ENCODE results near the gene ATP9B.

- TF ChIP-seq POLR2A (IDR thresholded peaks at IDR 0.05; ENCODE audit: low read depth) (no peak), CTCF (IDR thresholded peaks at IDR 0.05) (no peak), POLR2AphosphoS5 (IDR thresholded peaks at IDR 0.05) (no peak), EP300 (IDR thresholded peaks at IDR 0.05) (no peak)
Observed at GRCh38 chr18:79423211-79424007, 354.2 kb downstream of the ATP9B start.
